ENCODE measurements around the gene PTGS1. TPM values are rescaled to one million over a fixed set of nuclear protein-coding genes. Genes with fewer than 3 reads are reported as not detected.

The PTGS1 gene
- total RNA-seq, 3 donors from 2014 or later (not counting 1 experiment from before 2014, with no cell fraction given): 2.1 to 11.3 (median 9.2) TPM

DNA sequence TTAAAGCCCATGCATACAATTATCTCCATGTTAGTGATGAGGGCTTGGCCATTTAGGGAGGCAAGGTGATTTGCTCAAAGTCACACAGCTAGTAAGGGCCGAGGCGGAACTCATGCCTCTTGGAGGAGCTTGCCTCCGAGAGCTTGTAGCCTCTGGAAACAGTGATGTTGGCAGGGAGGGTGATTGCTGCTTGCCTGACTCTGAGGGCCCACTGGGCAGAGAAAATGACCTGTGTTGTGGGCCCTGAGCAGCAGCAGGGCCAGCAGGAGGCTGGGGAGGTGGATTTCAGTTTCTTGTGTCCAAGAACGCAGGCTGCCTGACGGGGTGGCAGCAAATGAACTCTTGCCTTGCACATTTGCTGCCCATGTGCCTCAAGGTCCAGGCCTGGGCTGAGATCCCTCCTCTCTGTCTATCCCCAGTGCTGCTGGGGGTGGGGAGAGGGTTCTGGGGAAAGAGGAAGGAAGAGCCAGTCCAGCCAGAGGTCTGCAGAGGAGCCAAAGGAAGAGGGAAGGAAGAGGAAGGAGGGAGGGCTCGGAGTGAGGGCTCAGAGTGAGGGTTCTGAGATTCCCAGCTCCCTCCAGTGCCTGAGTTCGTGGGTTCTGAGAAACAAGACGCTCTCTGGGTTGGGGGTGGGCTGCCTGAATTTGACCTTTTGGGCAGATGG is 16.2 kb upstream of the PTGS1 start:
- Mint-ChIP-seq H3K36me3 (no peaks in the 10 kb centered on the region), H3K4me1 (no peaks in the 10 kb centered on the region), H3K4me3 (no peak overlapping the region), H3K27me3 (ENCODE audit: low read depth in 2 of 2) (peaks cover 11 to 17% of the 10 kb centered on the region in 2 donors), H3K9me3 (peaks cover 0 to 2% of the 10 kb centered on the region in 2 donors), H3K27ac (no peak overlapping the region)
- Histone ChIP-seq H3K36me3 (ENCODE audit: control insufficient read depth, insufficient read depth, low read length) (no peaks in the 10 kb centered on the region), H3K27ac (ENCODE audit: low read length) (no peak overlapping the region), H3K4me1 (ENCODE audit: control insufficient read depth, insufficient read depth, low read length) (no peaks in the 10 kb centered on the region), H3K27me3 (ENCODE audit: control insufficient read depth, insufficient read depth, low read length) (no peaks in the 10 kb centered on the region), H3K9me3 (ENCODE audit: control insufficient read depth, insufficient read depth, low read length) (no peaks in the 10 kb centered on the region), H3K4me3 (ENCODE audit: low read length) (no peak overlapping the region)
- TF ChIP-seq, protein P1, sequence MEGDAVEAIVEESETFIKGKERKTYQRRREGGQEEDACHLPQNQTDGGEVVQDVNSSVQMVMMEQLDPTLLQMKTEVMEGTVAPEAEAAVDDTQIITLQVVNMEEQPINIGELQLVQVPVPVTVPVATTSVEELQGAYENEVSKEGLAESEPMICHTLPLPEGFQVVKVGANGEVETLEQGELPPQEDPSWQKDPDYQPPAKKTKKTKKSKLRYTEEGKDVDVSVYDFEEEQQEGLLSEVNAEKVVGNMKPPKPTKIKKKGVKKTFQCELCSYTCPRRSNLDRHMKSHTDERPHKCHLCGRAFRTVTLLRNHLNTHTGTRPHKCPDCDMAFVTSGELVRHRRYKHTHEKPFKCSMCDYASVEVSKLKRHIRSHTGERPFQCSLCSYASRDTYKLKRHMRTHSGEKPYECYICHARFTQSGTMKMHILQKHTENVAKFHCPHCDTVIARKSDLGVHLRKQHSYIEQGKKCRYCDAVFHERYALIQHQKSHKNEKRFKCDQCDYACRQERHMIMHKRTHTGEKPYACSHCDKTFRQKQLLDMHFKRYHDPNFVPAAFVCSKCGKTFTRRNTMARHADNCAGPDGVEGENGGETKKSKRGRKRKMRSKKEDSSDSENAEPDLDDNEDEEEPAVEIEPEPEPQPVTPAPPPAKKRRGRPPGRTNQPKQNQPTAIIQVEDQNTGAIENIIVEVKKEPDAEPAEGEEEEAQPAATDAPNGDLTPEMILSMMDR (IDR thresholded peaks at IDR 0.05): no peak
- WGBS (ENCODE audit: insufficient coverage): 78% methylated on average over 8 of the region's 8 CpGs
- intact Hi-C loops (cut with micrococcal nuclease): loop anchor here (10.0 kb wide), 1 partner anchor 810 kb away; no protein-coding TSS in a partner anchor
- DNase-seq (no peak), ATAC-seq (no peak)

DNA sequence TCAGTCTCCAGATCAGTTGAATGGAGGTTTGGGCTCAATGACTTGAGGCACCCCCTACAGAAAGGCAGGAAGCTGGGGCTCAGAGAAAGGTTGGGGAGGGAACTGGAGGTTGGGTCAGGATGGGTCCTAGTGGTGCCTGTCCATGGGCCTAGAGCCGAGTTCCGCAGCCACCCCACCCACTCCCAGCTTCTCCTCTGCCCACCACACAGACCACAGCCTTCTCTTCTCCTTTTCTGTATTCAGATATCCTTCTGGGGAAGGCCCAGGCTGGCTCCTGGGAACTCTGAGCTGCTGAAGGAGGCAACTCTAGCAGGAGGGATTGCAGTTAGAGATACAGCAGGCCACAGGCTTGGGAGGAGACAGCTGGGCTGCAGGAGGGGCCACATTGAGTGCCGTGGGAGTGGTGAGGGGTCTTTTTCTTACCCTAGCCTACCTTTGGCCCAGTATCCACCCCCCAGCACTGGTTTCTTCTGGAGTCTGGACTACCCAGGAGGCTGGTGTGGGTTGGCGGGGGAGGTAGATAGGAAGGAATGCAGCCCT is 15.4 kb upstream of the PTGS1 start:
- Histone ChIP-seq H3K4me1 (ENCODE audit: control insufficient read depth, insufficient read depth, low read length) (no peaks in the 10 kb centered on the region), H3K36me3 (ENCODE audit: control insufficient read depth, insufficient read depth, low read length) (no peaks in the 10 kb centered on the region), H3K27ac (ENCODE audit: low read length) (no peak overlapping the region), H3K4me3 (ENCODE audit: low read length) (no peak overlapping the region), H3K27me3 (ENCODE audit: control insufficient read depth, insufficient read depth, low read length) (no peaks in the 10 kb centered on the region), H3K9me3 (ENCODE audit: control insufficient read depth, insufficient read depth, low read length) (no peaks in the 10 kb centered on the region)
- Mint-ChIP-seq H3K9me3 (peaks cover 0 to 2% of the 10 kb centered on the region in 2 donors), H3K27ac (no peak overlapping the region), H3K4me3 (no peak overlapping the region), H3K4me1 (no peaks in the 10 kb centered on the region), H3K36me3 (no peaks in the 10 kb centered on the region), H3K27me3 (ENCODE audit: low read depth in 2 of 2) (peaks cover 4 to 10% of the 10 kb centered on the region in 2 donors)
- WGBS (ENCODE audit: insufficient coverage): 90% methylated on average over 3 of the region's 4 CpGs
- DNase-seq: no peak
- TF ChIP-seq, protein P1 (IDR thresholded peaks at IDR 0.05): no peak
- ATAC-seq: no peak
- intact Hi-C loops (cut with micrococcal nuclease): loop anchor here (10.0 kb wide), 1 partner anchor 811 kb away; no protein-coding TSS in a partner anchor

DNA sequence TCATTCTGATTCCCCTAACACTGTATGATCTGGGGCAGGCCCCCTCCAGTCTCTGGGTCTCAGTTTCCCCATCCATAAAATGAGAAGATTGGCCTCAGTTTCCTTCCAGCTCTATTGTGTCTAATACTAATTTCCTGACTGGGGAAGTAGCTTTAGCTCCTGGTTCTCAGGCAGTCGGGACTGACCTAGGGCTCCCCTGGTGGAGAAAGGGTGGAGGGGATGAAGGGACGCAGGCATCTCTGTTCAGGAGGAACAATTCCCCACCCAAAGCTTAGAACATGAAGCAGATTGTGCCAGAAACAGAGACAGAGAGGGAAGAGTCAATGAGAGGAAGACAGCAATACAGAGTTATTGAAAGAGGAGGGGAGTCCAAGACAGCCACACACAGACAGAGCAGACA is 14.2 kb upstream of the PTGS1 start:
- 77% methylated on average over 2 of the region's 2 CpGs for WGBS (ENCODE audit: insufficient coverage)
- Mint-ChIP-seq H3K36me3 (no peaks in the 10 kb centered on the region), H3K4me3 (no peak overlapping the region), H3K27ac (no peak overlapping the region), H3K4me1 (no peaks in the 10 kb centered on the region), H3K9me3 (peaks cover 0 to 2% of the 10 kb centered on the region in 2 donors), H3K27me3 (ENCODE audit: low read depth in 2 of 2) (peaks cover 0 to 4% of the 10 kb centered on the region in 2 donors)
- intact Hi-C loops (cut with micrococcal nuclease): loop anchor here (10.0 kb wide), 1 partner anchor 812 kb away; no protein-coding TSS in a partner anchor
- H3K4me3 ChIP-seq (ENCODE audit: low read length): no peak overlapping the region
- H3K27me3 ChIP-seq (ENCODE audit: control insufficient read depth, insufficient read depth, low read length): no peaks in the 10 kb centered on the region
- TF ChIP-seq, protein P1 (IDR thresholded peaks at IDR 0.05): no peak
- no peak overlapping the region for H3K27ac ChIP-seq (ENCODE audit: low read length)
- no peaks in the 10 kb centered on the region for H3K4me1 ChIP-seq (ENCODE audit: control insufficient read depth, insufficient read depth, low read length)
- no peaks in the 10 kb centered on the region for H3K36me3 ChIP-seq (ENCODE audit: control insufficient read depth, insufficient read depth, low read length)
- ATAC-seq: no peak
- no peaks in the 10 kb centered on the region for H3K9me3 ChIP-seq (ENCODE audit: control insufficient read depth, insufficient read depth, low read length)
- no peak for DNase-seq

Data from natural killer cell (primary cell).